Osteoblast (primary cell): ENCODE results near the gene PHLPP1. TPM values are rescaled to one million over a fixed set of nuclear protein-coding genes. Genes with fewer than 3 reads are reported as not detected.

Experiments
- DNase-seq: peaks from one replicate; pipeline ENCODE4 v3.0.0; 2011; ENCODE audit warnings: low spot score, mixed read lengths; ENCODE audit not compliant: insufficient read length; ENCODE audit errors: missing footprints
- H2AFZ ChIP-seq: 2 replicates; pipeline ENCODE4 v1.6.0; 2011; ENCODE audit warnings: mild to moderate bottlenecking, low read length
- H3K27ac ChIP-seq: 2 replicates; pipeline ENCODE4 v1.5.1; 2011; ENCODE audit warnings: mild to moderate bottlenecking, low read depth, low read length, moderate library complexity
- H3K27me3 ChIP-seq: 2 replicates; pipeline ENCODE4 v1.6.0; 2012; ENCODE audit warnings: mild to moderate bottlenecking, control low read depth, inconsistent platforms, low read length, moderate library complexity; ENCODE audit not compliant: insufficient read depth
- H3K36me3 ChIP-seq: 2 replicates; pipeline ENCODE4 v1.5.1; 2011; ENCODE audit warnings: mild to moderate bottlenecking, low read length, control low read depth, moderate library complexity; ENCODE audit not compliant: insufficient read depth
- H3K4me1 ChIP-seq: 2 replicates; pipeline ENCODE4 v1.5.1; 2011; ENCODE audit warnings: mild to moderate bottlenecking, low read length, control low read depth, moderate library complexity; ENCODE audit not compliant: insufficient read depth
- H3K4me2 ChIP-seq: 2 replicates; pipeline ENCODE4 v1.6.0; 2011; ENCODE audit warnings: mild to moderate bottlenecking, low read length; ENCODE audit not compliant: insufficient read depth
- H3K4me3 ChIP-seq: fragments of 200-600 bp; sonication (generic); 3 replicates; pipeline ENCODE4 v1.5.1; 2012; ENCODE audit warnings: mild to moderate bottlenecking, low read length, inconsistent platforms; ENCODE audit not compliant: insufficient read depth
- H3K79me2 ChIP-seq: 2 replicates; pipeline ENCODE4 v1.6.0; 2012; ENCODE audit warnings: mild to moderate bottlenecking, low read length, control low read depth, inconsistent platforms; ENCODE audit not compliant: insufficient read depth
- H3K9me3 ChIP-seq: 2 replicates; pipeline ENCODE4 v1.5.1; 2011; ENCODE audit warnings: low read depth, low read length, control low read depth
- H4K20me1 ChIP-seq: 2 replicates; pipeline ENCODE4 v1.6.0; 2012; ENCODE audit warnings: mild to moderate bottlenecking, low read length, control low read depth; ENCODE audit not compliant: insufficient read depth
- total RNA-seq: library from RNA; depleted of rRNA; stranded (reverse); fragments of >200 nt; gene quantifications from 2 replicates; pipeline ENCODE4 v1.2.3, GENCODE V29; 2012
- TF ChIP-seq, protein P1 (sequence below): IDR thresholded peaks from 2 replicates; pipeline ENCODE4 v1.5.1; 2011; ENCODE audit warnings: mild to moderate bottlenecking, low read depth, low read length, moderate library complexity; ENCODE audit errors: extremely low read depth

The PHLPP1 gene
- total RNA-seq, 1 donor = 6.9 TPM

DNA sequence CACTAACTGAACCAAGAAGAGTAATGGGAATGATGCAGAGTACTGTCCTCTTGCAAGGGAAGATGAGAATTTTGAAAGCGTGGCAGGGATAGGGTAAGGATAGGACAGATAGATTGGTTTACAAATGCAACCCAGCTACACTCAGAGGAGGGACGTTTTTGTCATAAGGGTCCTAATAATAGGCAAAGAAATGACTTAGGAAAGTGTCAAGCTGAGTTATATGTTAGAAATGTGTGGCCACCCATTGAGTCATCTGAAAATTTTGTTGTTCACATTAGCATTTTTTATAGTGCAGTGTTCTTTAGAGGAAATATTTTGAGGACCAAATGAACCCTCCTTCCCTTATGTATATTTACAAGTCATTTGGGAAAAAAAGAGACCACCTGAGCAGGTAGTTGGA, 137.5 kb downstream of the PHLPP1 start:
- Histone ChIP-seq H2AFZ (no peak overlapping the region), H3K4me1 (no peaks in the 10 kb centered on the region), H4K20me1 (no peaks in the 10 kb centered on the region), H3K4me3 (no peak overlapping the region), H3K79me2 (no peaks in the 10 kb centered on the region), H3K27me3 (no peaks in the 10 kb centered on the region), H3K36me3 (no peaks in the 10 kb centered on the region), H3K9me3 (no peaks in the 10 kb centered on the region), H3K27ac (no peak overlapping the region), H3K4me2 (no peak overlapping the region)
- TF ChIP-seq, protein P1, sequence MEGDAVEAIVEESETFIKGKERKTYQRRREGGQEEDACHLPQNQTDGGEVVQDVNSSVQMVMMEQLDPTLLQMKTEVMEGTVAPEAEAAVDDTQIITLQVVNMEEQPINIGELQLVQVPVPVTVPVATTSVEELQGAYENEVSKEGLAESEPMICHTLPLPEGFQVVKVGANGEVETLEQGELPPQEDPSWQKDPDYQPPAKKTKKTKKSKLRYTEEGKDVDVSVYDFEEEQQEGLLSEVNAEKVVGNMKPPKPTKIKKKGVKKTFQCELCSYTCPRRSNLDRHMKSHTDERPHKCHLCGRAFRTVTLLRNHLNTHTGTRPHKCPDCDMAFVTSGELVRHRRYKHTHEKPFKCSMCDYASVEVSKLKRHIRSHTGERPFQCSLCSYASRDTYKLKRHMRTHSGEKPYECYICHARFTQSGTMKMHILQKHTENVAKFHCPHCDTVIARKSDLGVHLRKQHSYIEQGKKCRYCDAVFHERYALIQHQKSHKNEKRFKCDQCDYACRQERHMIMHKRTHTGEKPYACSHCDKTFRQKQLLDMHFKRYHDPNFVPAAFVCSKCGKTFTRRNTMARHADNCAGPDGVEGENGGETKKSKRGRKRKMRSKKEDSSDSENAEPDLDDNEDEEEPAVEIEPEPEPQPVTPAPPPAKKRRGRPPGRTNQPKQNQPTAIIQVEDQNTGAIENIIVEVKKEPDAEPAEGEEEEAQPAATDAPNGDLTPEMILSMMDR = no peak
- peak; percentile 25 for DNase-seq

- Histone ChIP-seq H3K36me3 (no peaks in the 10 kb centered on the region), H4K20me1 (no peaks in the 10 kb centered on the region), H3K27ac (no peak overlapping the region), H3K27me3 (no peaks in the 10 kb centered on the region), H3K4me3 (no peak overlapping the region), H3K4me2 (no peak overlapping the region), H2AFZ (no peak overlapping the region), H3K4me1 (no peaks in the 10 kb centered on the region), H3K9me3 (no peaks in the 10 kb centered on the region), H3K79me2 (no peaks in the 10 kb centered on the region)
- no peak for DNase-seq
- TF ChIP-seq, protein P1 = no peak
Observed at GRCh38 chr18:62856294-62856693, 141.0 kb downstream of the PHLPP1 start.

DNA sequence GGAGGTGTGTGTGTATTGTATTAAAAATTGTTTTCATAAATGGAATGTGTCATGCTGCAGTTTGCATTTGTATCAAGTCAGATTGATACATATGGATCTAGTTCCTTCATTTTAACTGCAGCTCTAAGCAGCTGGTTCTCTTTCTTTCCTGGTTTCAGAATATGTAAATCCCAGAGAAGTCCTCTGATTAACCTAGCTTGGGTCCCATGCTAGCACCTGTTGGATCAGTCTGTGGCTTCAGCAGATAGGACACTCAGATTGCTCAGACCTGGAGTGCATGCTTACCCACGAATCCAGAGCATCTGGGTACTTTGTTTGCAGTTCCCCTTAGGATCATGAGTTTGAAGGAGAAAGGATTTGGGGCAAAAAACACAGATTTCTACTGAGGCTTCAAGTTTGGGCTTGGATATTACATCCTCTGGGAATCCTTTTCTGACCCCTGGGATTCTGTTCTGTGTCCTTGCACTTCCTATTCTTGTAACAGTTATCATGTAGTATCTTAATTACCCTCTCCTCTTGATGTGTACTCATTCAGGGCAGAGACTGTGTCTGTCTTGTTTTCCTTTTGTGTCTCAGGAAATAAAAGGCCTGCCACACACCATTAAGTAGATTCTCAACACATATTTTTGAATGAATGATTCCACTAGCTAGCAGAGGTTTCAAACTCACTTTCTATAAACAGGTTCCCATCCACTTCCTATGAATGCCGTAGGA, 142.1 kb downstream of the PHLPP1 start:
- no peak overlapping the region for H3K4me3 ChIP-seq
- no peak overlapping the region for H3K4me2 ChIP-seq

DNA sequence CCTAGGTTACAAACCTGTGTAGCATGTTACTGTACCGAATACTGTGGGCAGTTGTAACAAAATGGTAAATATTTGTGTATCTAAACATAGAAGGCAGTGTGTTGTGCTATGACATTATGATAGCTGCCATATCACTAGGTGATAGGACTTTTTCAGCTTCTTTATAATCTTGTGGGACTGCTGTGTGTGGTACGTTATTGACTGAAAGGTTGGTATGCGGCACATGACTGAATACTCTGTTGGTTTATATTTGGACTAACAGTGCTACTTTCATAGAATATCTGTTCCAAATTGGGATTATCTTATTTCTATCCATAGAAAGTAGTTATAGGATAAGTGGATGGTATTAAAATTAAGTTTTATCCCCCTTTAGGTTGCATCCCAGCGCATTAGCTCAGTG, 144.7 kb downstream of the PHLPP1 start:
- Histone ChIP-seq H4K20me1 (no peaks in the 10 kb centered on the region), H3K4me3 (no peak overlapping the region), H2AFZ (no peak overlapping the region), H3K36me3 (no peaks in the 10 kb centered on the region), H3K4me2 (no peak overlapping the region), H3K27ac (no peak overlapping the region), H3K27me3 (no peaks in the 10 kb centered on the region), H3K4me1 (peaks cover 8% of the 10 kb centered on the region), H3K9me3 (no peaks in the 10 kb centered on the region), H3K79me2 (no peaks in the 10 kb centered on the region)
- TF ChIP-seq, protein P1 = no peak
- no peak for DNase-seq

More for the DNA sequence above, 142.1 kb downstream of the PHLPP1 start:
- Histone ChIP-seq H3K79me2 (no peaks in the 10 kb centered on the region), H3K4me1 (peaks cover 3% of the 10 kb centered on the region), H3K27me3 (no peaks in the 10 kb centered on the region), H3K9me3 (no peaks in the 10 kb centered on the region), H3K36me3 (no peaks in the 10 kb centered on the region), H3K27ac (no peak overlapping the region), H2AFZ (no peak overlapping the region), H4K20me1 (no peaks in the 10 kb centered on the region)
- TF ChIP-seq, protein P1 = no peak
- DNase-seq = no peak
